ENCODE results near the gene FSCN2. TPM values are rescaled to one million over a fixed set of nuclear protein-coding genes. Genes with fewer than 3 reads are reported as not detected.

Gene FSCN2
- total and polyA plus RNA-seq, 7 experiments from 2014 or later, result 0.56 to 1.6 (median 0.70) TPM; not detected in 2

DNA sequence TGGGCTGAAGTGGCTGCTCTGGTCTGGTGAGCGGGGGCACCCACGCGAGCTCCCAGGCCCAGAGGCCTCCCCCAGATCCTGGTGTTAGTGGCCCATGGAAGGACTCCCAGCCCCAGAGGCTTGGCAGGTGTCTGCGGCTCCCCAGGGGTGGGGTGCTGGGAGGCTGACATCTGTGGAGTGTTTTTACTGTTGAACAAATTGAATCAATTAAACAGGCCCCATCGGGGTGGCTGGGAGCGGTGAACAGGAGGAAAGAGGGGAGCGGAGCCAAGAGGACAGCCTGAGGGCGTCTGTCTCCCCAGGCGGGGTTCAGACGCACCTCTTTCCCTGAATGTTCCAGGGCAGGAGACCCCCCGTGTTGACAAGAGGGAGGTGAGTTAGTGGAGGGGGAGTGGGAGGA, 45.5 kb upstream of the FSCN2 start:
- Mint-ChIP-seq H3K27me3 (peaks cover 11 to 34% (median 20%) of the 10 kb centered on the region in 5 donors), H3K9me3 (no peaks in the 10 kb centered on the region), H3K36me3 (no peaks in the 10 kb centered on the region), H3K4me1 (peaks cover 5 to 15% (median 13%) of the 10 kb centered on the region in 7 donors), H3K27ac (peak overlapping the region in 2 of 9 donors; percentile 11 to 87), H3K4me3 (peak overlapping the region in 9 of 10 donors; percentile 27 to 75 (median 47))
- Histone ChIP-seq H3K9me3 (ENCODE audit: control insufficient read depth in 2 of 3, low read length in 3 of 3) (no peaks in the 10 kb centered on the region), H3K4me1 (ENCODE audit: control insufficient read depth in 2 of 2, insufficient read depth in 2 of 2, low read length in 2 of 2) (peaks cover 6 to 10% of the 10 kb centered on the region in 2 donors), H3K4me3 (ENCODE audit: low read length) (no peak overlapping the region), H3K36me3 (ENCODE audit: control insufficient read depth in 2 of 3, insufficient read depth in 3 of 3, low read length in 3 of 3) (no peaks in the 10 kb centered on the region), H3K27me3 (ENCODE audit: control insufficient read depth in 2 of 2, insufficient read depth in 2 of 2, low read length in 2 of 2) (peaks cover 0 to 15% of the 10 kb centered on the region in 2 donors), H3K27ac (ENCODE audit: low read depth, low read length) (no peak overlapping the region)
- DNase-seq (no peak), ATAC-seq (no peak)
- ChIA-PET POLR2A (interaction anchor here (1.7 to 3.2 kb wide), 2 partner anchors 30 to 187 kb away, joined by 12 to 13 read pairs; partner anchors contain the start of genes ACTG1 and SLC38A10), CTCF (no interaction called here)
- intact Hi-C loops (cut with micrococcal nuclease), result loop anchor here in 1 of 2 donors (5.0 to 10.0 kb wide), 2 partner anchors 245 to 448 kb away; partner anchors contain the start of genes BAIAP2, NDUFAF8 and TEPSIN

DNA sequence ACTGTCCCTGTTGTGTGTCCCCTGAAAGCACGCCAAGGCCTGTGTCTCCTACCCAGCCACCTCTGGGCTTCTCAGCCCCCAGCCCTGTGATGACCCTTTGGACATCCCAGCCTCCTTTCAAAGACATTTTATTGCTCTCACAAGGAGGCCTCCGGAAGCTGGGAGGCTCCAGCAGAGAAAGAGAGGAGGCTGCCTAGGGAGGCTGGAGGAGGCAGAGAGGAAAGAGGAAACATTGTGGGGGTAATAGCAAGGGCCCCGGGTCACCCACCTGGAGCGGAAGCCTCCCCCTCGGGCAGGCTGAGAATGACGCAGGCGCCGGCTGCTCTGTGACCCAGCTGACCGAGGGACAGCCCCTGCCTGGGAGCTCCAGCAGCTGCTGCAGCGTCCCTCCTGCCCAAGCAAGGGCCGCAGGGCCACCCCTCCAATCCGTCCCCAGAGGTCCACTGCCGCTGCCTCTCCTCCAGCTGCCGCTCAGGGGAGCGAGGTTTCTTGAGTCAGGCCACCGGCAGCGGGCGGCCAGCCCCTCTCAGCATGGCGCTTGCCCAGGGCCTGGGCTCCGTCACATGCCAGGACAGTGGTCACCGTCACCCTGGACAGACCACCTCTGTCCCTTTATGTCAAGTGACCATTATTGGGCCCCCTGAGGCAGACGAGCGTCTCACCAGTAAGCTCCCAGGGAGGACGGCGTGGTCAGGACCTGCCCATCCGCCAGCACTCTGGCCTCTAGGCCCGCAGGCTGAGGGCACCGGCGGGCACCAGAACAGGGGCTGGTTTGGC, 44.9 kb upstream of the FSCN2 start:
- Mint-ChIP-seq H3K27ac (peak overlapping the region in 1 of 9 donors; percentile 87), H3K27me3 (peaks cover 11 to 34% (median 20%) of the 10 kb centered on the region in 5 donors), H3K4me3 (peak overlapping the region in 8 of 10 donors; percentile 33 to 74 (median 46)), H3K4me1 (peaks cover 5 to 15% (median 13%) of the 10 kb centered on the region in 7 donors), H3K36me3 (no peaks in the 10 kb centered on the region), H3K9me3 (no peaks in the 10 kb centered on the region)
- ATAC-seq, result no peak
- DNase-seq, result no peak
- intact Hi-C loops (cut with micrococcal nuclease), result loop anchor here in 1 of 2 donors (5.0 to 10.0 kb wide), 2 partner anchors 246 to 448 kb away; partner anchors contain the start of genes BAIAP2, NDUFAF8 and TEPSIN
- POLR2A ChIA-PET, result interaction anchor here (1.5 to 3.2 kb wide), 3 partner anchors 28 to 188 kb away, joined by 5 to 39 read pairs (median 13); partner anchors contain the start of genes ACTG1, FAAP100 and SLC38A10
- Histone ChIP-seq H3K4me1 (ENCODE audit: control insufficient read depth in 2 of 2, insufficient read depth in 2 of 2, low read length in 2 of 2) (peaks cover 6 to 10% of the 10 kb centered on the region in 2 donors), H3K9me3 (ENCODE audit: control insufficient read depth in 2 of 3, low read length in 3 of 3) (no peaks in the 10 kb centered on the region), H3K27me3 (ENCODE audit: control insufficient read depth in 2 of 2, insufficient read depth in 2 of 2, low read length in 2 of 2) (peaks cover 0 to 15% of the 10 kb centered on the region in 2 donors), H3K36me3 (ENCODE audit: control insufficient read depth in 2 of 3, insufficient read depth in 3 of 3, low read length in 3 of 3) (no peaks in the 10 kb centered on the region), H3K27ac (ENCODE audit: low read depth, low read length) (no peak overlapping the region), H3K4me3 (ENCODE audit: low read length) (no peak overlapping the region)
- CTCF ChIA-PET, result interaction anchor here (0.9 to 1.9 kb wide), 2 partner anchors 191 to 245 kb away, joined by 3 to 22 read pairs; partner anchors contain the start of genes NDUFAF8 and TEPSIN

GRCh38 chr17:81483862-81484194, 44.3 kb upstream of the FSCN2 start:
- Histone ChIP-seq H3K27me3 (ENCODE audit: control insufficient read depth in 2 of 2, insufficient read depth in 2 of 2, low read length in 2 of 2) (peaks cover 0 to 15% of the 10 kb centered on the region in 2 donors), H3K9me3 (ENCODE audit: control insufficient read depth in 2 of 3, low read length in 3 of 3) (no peaks in the 10 kb centered on the region), H3K27ac (ENCODE audit: low read depth, low read length) (no peak overlapping the region), H3K4me3 (ENCODE audit: low read length) (peak overlapping the region; percentile 51), H3K4me1 (ENCODE audit: control insufficient read depth in 2 of 2, insufficient read depth in 2 of 2, low read length in 2 of 2) (peaks cover 6 to 10% of the 10 kb centered on the region in 2 donors), H3K36me3 (ENCODE audit: control insufficient read depth in 2 of 3, insufficient read depth in 3 of 3, low read length in 3 of 3) (no peaks in the 10 kb centered on the region)
- intact Hi-C loops (cut with micrococcal nuclease), result loop anchor here (1.0 to 10.0 kb wide), 9 partner anchors 29 to 449 kb away; partner anchors contain the start of genes ACTG1 (in 1 of the 2), BAIAP2 (in 1 of the 2), FAAP100 (in 1 of the 2) and NDUFAF8 (in 1 of the 2)
- no peak for ATAC-seq
- Mint-ChIP-seq H3K36me3 (no peaks in the 10 kb centered on the region), H3K27me3 (peaks cover 11 to 34% (median 20%) of the 10 kb centered on the region in 5 donors), H3K9me3 (no peaks in the 10 kb centered on the region), H3K4me3 (peak overlapping the region in 4 of 10 donors; percentile 34 to 74 (median 54)), H3K27ac (no peak overlapping the region), H3K4me1 (peaks cover 5 to 15% (median 13%) of the 10 kb centered on the region in 7 donors)
- ChIA-PET CTCF (interaction anchor here (0.9 to 3.0 kb wide), 4 partner anchors 117 to 245 kb away, joined by 3 to 22 read pairs (median 8); partner anchors contain the start of genes NDUFAF8 and TEPSIN), POLR2A (interaction anchor here (0.7 to 3.2 kb wide), 5 partner anchors 27 to 780 kb away, joined by 3 to 39 read pairs (median 5); partner anchors contain the start of genes ACTG1, FAAP100 and SLC38A10)
- DNase-seq, result no peak

DNA sequence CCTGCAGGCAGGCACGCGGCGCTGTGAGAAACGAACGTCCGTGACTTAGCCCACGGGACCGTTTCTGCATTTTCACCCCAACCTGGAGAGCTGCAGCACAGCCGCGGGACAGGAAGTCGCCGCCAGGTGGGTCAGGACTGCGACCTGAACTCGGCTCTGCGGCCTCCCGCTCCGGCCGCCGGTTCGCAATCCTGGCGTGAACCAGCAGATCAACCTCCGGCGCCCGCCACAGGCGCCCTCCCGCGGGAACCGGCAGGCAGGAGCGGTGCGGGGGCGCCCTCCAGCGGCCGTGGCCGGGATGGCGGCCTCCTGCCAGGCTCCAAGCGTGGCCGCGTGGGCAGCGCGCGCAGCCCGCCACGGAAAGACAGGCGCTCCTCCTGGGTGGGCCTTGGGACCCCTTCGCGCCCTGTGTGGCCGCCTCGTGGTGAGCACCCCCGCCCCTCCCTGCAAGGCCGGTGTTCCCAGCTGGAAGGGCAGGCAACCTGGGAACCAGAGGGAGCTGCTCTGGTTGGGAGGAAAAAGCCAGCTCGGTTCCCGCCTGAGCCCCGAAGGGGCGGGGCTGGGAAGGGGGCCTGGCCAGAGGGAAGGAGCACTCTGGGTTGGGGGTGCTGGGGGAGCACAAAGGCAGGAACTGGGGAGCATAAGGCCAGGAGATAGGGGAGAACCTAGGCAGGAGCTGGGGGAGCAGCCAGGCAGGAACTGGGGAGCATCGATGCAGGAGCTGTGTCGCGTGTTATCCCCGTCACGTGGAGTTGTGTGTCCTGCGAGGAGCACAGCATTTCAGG, 43.8 kb upstream of the FSCN2 start:
- Histone ChIP-seq H3K27me3 (ENCODE audit: control insufficient read depth in 2 of 2, insufficient read depth in 2 of 2, low read length in 2 of 2) (peaks cover 0 to 15% of the 10 kb centered on the region in 2 donors), H3K36me3 (ENCODE audit: control insufficient read depth in 2 of 3, insufficient read depth in 3 of 3, low read length in 3 of 3) (no peaks in the 10 kb centered on the region), H3K4me3 (ENCODE audit: low read length) (peak overlapping the region; percentile 51), H3K4me1 (ENCODE audit: control insufficient read depth in 2 of 2, insufficient read depth in 2 of 2, low read length in 2 of 2) (peaks cover 6 to 10% of the 10 kb centered on the region in 2 donors), H3K9me3 (ENCODE audit: control insufficient read depth in 2 of 3, low read length in 3 of 3) (no peaks in the 10 kb centered on the region), H3K27ac (ENCODE audit: low read depth, low read length) (no peak overlapping the region)
- peak; percentile 76 to 96 (median 88) for DNase-seq
- H3K4me1 Mint-ChIP-seq, result peaks cover 5 to 15% (median 13%) of the 10 kb centered on the region in 7 donors
- CTCF ChIA-PET, result interaction anchor here (0.7 to 3.0 kb wide), 12 partner anchors 27 to 246 kb away, joined by 3 to 22 read pairs (median 3); partner anchors contain the start of genes NDUFAF8 and TEPSIN
- no peak overlapping the region for H3K27ac Mint-ChIP-seq
- H3K27me3 Mint-ChIP-seq, result peaks cover 11 to 30% (median 20%) of the 10 kb centered on the region in 5 donors
- H3K9me3 Mint-ChIP-seq, result no peaks in the 10 kb centered on the region
- peak; percentile 88 for ATAC-seq
- intact Hi-C loops (cut with micrococcal nuclease), result loop anchor here (1.0 to 10.0 kb wide), 9 partner anchors 28 to 450 kb away; partner anchors contain the start of genes ACTG1 (in 1 of the 2), BAIAP2 (in 1 of the 2), FAAP100 (in 1 of the 2) and NDUFAF8 (in 1 of the 2)
- H3K36me3 Mint-ChIP-seq, result no peaks in the 10 kb centered on the region
- H3K4me3 Mint-ChIP-seq, result peak overlapping the region in 6 of 10 donors; percentile 25 to 74 (median 52)
- POLR2A ChIA-PET, result interaction anchor here (0.7 to 3.2 kb wide), 8 partner anchors 23 to 781 kb away, joined by 3 to 39 read pairs (median 4); partner anchors contain the start of genes ACTG1, FAAP100 and SLC38A10

- H3K27me3 Mint-ChIP-seq, result peaks cover 0 to 22% (median 8%) of the 10 kb centered on the region in 5 donors
- H3K9me3 Mint-ChIP-seq, result no peaks in the 10 kb centered on the region
- Histone ChIP-seq H3K27me3 (ENCODE audit: control insufficient read depth in 2 of 2, insufficient read depth in 2 of 2, low read length in 2 of 2) (peaks cover 0 to 12% of the 10 kb centered on the region in 2 donors), H3K4me1 (ENCODE audit: control insufficient read depth in 2 of 2, insufficient read depth in 2 of 2, low read length in 2 of 2) (peaks cover 6 to 10% of the 10 kb centered on the region in 2 donors), H3K27ac (ENCODE audit: low read depth, low read length) (no peak overlapping the region), H3K9me3 (ENCODE audit: control insufficient read depth in 2 of 3, low read length in 3 of 3) (no peaks in the 10 kb centered on the region), H3K4me3 (ENCODE audit: low read length) (no peak overlapping the region), H3K36me3 (ENCODE audit: control insufficient read depth in 2 of 3, insufficient read depth in 3 of 3, low read length in 3 of 3) (no peaks in the 10 kb centered on the region)
- ChIA-PET POLR2A (interaction anchor here (5.5 kb wide), 1 partner anchor 24 kb away, joined by 48 read pairs; the partner anchor contains the start of gene ACTG1), CTCF (interaction anchor here (1.1 to 3.0 kb wide), 2 partner anchors 26 to 233 kb away, joined by 3 to 11 read pairs; no protein-coding TSS in a partner anchor)
- peaks cover 9 to 17% (median 15%) of the 10 kb centered on the region in 7 donors for H3K4me1 Mint-ChIP-seq
- intact Hi-C loops (cut with micrococcal nuclease), result loop anchor here (2.0 to 10.0 kb wide), 3 partner anchors 26 to 452 kb away; partner anchors contain the start of genes ACTG1 (in 1 of the 2), BAIAP2 (in 1 of the 2) and FAAP100 (in 1 of the 2)
- H3K4me3 Mint-ChIP-seq, result peak overlapping the region in 9 of 10 donors; percentile 5 to 62 (median 37)
- no peak for DNase-seq
- peak overlapping the region in 3 of 9 donors; percentile 8 to 40 (median 18) for H3K27ac Mint-ChIP-seq
- no peak for ATAC-seq
- no peaks in the 10 kb centered on the region for H3K36me3 Mint-ChIP-seq
Observed at GRCh38 chr17:81486199-81486810, 41.9 kb upstream of the FSCN2 start.

Data from naive thymus-derived CD4-positive, alpha-beta T cell (primary cell).